A375 (cell line): ENCODE measurements around the gene HEPACAM. TPM values are rescaled to one million over a fixed set of nuclear protein-coding genes. Genes with fewer than 3 reads are reported as not detected.

Experiments used
- total RNA-seq: library from RNA; depleted of rRNA; stranded (reverse); fragments of >200 nt; shearing (Covaris generic); gene quantifications from 2 replicates; pipeline ENCODE4 v1.2.3, GENCODE V29; 2014; rRNA removed

The HEPACAM gene
- total RNA-seq = 0.05 and 0.15 TPM in 2 replicates

GRCh38 chr11:124935548-124936514 lies at the start of gene HEPACAM:
Gene HEPACAM, minus strand, starts transcription at chr11:124936047. Its CDS starts 41 bp downstream, at chr11:124936006.

GRCh38 chr11:124953753-124954589 lies 18.1 kb upstream of the HEPACAM start, which contains the start of gene CCDC15:
Gene CCDC15, plus strand, starts transcription at chr11:124954202. Its CDS starts 531 bp downstream, at chr11:124954733.

GRCh38 chr11:124918950-124919349 lies 16.9 kb downstream of the HEPACAM start, which contains the start of gene HEPN1:
Gene HEPN1, plus strand, starts transcription at chr11:124919250.

GRCh38 chr11:124897674-124898262 lies 38.1 kb downstream of the HEPACAM start, which contains the start of gene ROBO4:
Gene ROBO4, minus strand, starts transcription at chr11:124897865. Its CDS starts 70 bp downstream, at chr11:124897795.

Other genes starting within 250 kb of the HEPACAM start
- 6.6 and 13.4 TPM in 2 replicates for gene NRGN, start 196.1 kb downstream of the HEPACAM start, total RNA-seq
- gene VSIG2, start 183.8 kb downstream of the HEPACAM start, total RNA-seq = not detected in 2 replicates
- 0.58 and 0.75 TPM in 2 replicates for gene ESAM, start 173.8 kb downstream of the HEPACAM start, total RNA-seq
- gene MSANTD2, start 135.6 kb downstream of the HEPACAM start, total RNA-seq = 10.0 and 13.7 TPM in 2 replicates
- 46.9 and 53.3 TPM in 2 replicates for gene ROBO3, start 70.6 kb downstream of the HEPACAM start, total RNA-seq
- 9.1 and 16.4 TPM in 2 replicates for gene ROBO4, start 38.2 kb downstream of the HEPACAM start, total RNA-seq
- gene HEPN1, start 16.8 kb downstream of the HEPACAM start, total RNA-seq = not detected in 2 replicates
- 5.2 and 6.6 TPM in 2 replicates for gene CCDC15, start 18.2 kb upstream of the HEPACAM start, total RNA-seq
- gene SLC37A2, start 127.3 kb upstream of the HEPACAM start, total RNA-seq = 15.2 and 16.2 TPM in 2 replicates
- 20.7 and 21.2 TPM in 2 replicates for gene TMEM218, start 175.6 kb upstream of the HEPACAM start, total RNA-seq
- 1.2 and 1.5 TPM in 2 replicates for gene PKNOX2, start 228.7 kb upstream of the HEPACAM start, total RNA-seq